AML-193 (cell line): ENCODE results near the gene NUAK2.

ENCODE experiments used
- DNase-seq, 2 experiments: peaks; one replicate each; lab custom pipeline; 2025; lab: John Stamatoyannopoulos, UW

NUAK2 gene

GRCh38 chr1:205275133-205275532 is 46.4 kb downstream of the NUAK2 start:
- DNase-seq, result no peak

GRCh38 chr1:205274041-205274691 is 47.4 kb downstream of the NUAK2 start:
- DNase-seq, result no peak

- peak; percentile 56 to 57 for DNase-seq
Observed at GRCh38 chr1:205273551-205273982, 48.0 kb downstream of the NUAK2 start.

GRCh38 chr1:205272536-205272935 is 49.0 kb downstream of the NUAK2 start:
- DNase-seq, result no peak

- no peak for DNase-seq
Observed at GRCh38 chr1:205271745-205272144, 49.8 kb downstream of the NUAK2 start.

- no peak for DNase-seq
Observed at GRCh38 chr1:205271277-205271676, 50.3 kb downstream of the NUAK2 start.

GRCh38 chr1:205270764-205271163 is 50.8 kb downstream of the NUAK2 start:
- no peak for DNase-seq

- no peak for DNase-seq
Observed at GRCh38 chr1:205270271-205270670, 51.3 kb downstream of the NUAK2 start.

GRCh38 chr1:205269711-205270110 is 51.8 kb downstream of the NUAK2 start:
- DNase-seq, result no peak

GRCh38 chr1:205268846-205269680 is 52.5 kb downstream of the NUAK2 start:
- DNase-seq, result no peak

GRCh38 chr1:205267306-205267902 is 54.1 kb downstream of the NUAK2 start:
- DNase-seq, result peak in 1 of 2 experiments; percentile 14

GRCh38 chr1:205266611-205267305 is 54.8 kb downstream of the NUAK2 start:
- DNase-seq, result no peak

- DNase-seq, result no peak
Observed at GRCh38 chr1:205263580-205264190, 57.9 kb downstream of the NUAK2 start.

GRCh38 chr1:205262731-205263171 is 58.8 kb downstream of the NUAK2 start:
- no peak for DNase-seq

- no peak for DNase-seq
Observed at GRCh38 chr1:205261946-205262691, 59.4 kb downstream of the NUAK2 start.

- peak; percentile 49 to 59 for DNase-seq
Observed at GRCh38 chr1:205260948-205261732, 60.4 kb downstream of the NUAK2 start.

- DNase-seq, result no peak
Observed at GRCh38 chr1:205259998-205260397, 61.5 kb downstream of the NUAK2 start.

GRCh38 chr1:205259324-205259832 is 62.2 kb downstream of the NUAK2 start:
- peak; percentile 13 to 20 for DNase-seq

- no peak for DNase-seq
Observed at GRCh38 chr1:205258719-205259118, 62.8 kb downstream of the NUAK2 start.

- no peak for DNase-seq
Observed at GRCh38 chr1:205258261-205258691, 63.3 kb downstream of the NUAK2 start.
